LNCAP (cell line): ENCODE results near the gene LHFPL2.

Experiments
- CTCF ChIP-seq: fragments of 450-650 bp; IDR thresholded peaks from 2 replicates; pipeline ENCODE4 v1.5.1; 2017; ENCODE audit warnings: mild to moderate bottlenecking

LHFPL2 gene

DNA sequence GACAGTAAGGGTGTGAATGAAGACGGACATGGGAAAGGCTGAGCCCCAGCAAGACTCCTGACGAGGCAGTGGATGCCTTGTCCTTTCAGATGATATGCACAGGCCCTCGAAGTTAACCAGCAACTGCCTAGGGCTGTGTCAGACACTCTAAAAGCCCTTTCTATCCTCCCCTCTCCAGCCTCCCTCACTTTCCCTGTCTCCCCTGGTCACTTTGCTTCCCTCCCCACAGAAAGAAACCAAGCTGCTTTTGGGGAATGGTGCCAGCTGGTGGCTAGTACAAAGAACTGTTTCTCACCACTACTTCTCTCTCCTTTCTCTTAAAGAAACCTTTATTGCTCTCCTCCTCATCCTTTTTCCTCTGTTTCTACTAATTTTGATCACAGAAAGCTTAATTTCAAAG lies 21.4 kb downstream of the LHFPL2 start:
- no peak for TF ChIP-seq CTCF

DNA sequence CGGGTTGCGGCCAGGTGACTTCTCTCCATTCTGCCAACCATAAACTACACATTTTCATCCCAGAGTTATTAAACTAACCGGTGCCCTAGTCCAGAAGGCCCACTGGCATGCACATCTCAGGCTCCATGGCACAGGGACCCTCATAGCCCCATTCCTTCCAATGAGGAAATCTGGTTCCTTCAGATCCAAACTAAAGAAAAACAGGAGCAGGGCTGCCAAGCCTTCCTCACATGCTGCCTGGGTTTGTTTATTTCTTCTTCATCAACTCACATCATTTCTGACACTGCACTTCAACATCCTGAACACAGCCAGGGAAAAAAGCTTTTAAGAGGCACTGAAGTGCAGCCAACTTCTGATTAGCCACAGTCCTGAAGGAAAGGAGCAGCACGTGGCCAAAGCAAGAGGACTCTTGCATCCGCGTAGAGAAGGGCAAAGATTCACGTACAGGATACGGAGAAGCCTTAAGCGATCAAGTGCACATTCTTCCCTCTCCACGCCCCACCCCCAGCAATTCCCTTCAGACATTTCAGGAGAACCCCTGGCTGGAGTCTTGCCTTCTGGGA lies 22.5 kb downstream of the LHFPL2 start:
- TF ChIP-seq CTCF: no peak

DNA sequence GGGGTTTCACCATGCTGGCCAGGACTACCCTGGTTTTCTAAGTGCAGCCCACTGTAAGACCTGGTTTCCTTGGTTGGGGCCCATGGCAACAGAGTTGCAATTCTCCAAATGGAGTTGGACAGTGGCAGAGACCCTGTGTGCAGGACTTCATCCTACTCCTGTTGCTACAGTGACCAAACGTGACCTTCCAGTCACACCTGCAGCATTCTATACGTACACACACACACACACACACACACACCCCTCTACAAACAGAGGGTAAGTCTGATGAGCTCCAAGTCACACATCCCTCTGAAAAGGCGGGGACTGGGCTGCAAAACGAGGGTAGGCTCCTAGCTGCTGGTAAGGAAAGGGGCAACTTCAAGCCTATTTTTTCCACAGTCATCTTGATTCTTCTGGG lies 23.6 kb downstream of the LHFPL2 start:
- TF ChIP-seq CTCF: no peak

DNA sequence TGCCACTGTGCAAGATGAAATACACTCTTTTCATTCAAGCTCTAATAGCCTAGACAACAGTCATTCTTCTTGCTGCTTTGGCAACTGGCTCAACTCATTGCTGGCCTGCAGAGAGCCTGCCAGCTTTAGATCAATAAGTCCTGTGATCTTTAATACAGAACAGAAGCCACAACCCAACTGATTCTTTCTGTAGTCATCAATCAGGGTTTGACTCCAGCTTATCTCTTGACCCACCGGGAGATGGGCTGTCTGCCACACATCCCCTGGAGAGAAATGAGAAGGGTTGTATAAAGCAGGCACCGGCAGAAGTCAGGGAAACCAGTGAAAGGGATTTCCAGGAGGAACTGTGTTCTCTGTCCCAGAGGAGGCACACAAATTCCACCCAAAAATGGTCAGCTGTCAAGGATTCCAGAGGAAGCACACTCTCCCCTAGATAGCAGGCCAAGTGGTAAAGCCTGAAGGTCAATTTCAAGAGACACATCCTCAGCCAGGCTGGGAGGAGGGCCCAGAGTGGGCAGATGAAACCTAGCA lies 24.5 kb downstream of the LHFPL2 start:
- no peak for TF ChIP-seq CTCF

GRCh38 chr5:78622302-78622971 lies 26.1 kb downstream of the LHFPL2 start:
- no peak for TF ChIP-seq CTCF

GRCh38 chr5:78621291-78621738 lies 27.3 kb downstream of the LHFPL2 start:
- no peak for TF ChIP-seq CTCF

GRCh38 chr5:78618303-78618702 lies 30.3 kb downstream of the LHFPL2 start:
- no peak for TF ChIP-seq CTCF
